H9 (cell line): Measurements from ENCODE around the gene MYH8. TPM values are rescaled to one million over a fixed set of nuclear protein-coding genes. Genes with fewer than 3 reads are reported as not detected.

Source experiments
- DNase-seq: peaks from one replicate; pipeline ENCODE4 v3.0.0-alpha.2; 2017
- H2AFZ ChIP-seq: one replicate; pipeline ENCODE4 v1.6.1; 2013; ENCODE audit warnings: mild to moderate bottlenecking, low read length, control low read depth, moderate library complexity
- H2AK5ac ChIP-seq: 2 replicates; pipeline ENCODE4 v1.6.1; 2013; ENCODE audit warnings: low read length, control low read depth, mixed read lengths; ENCODE audit not compliant: insufficient read length
- H2BK120ac ChIP-seq: one replicate; pipeline ENCODE4 v1.6.1; 2013; ENCODE audit warnings: low read depth, mild to moderate bottlenecking, low read length, control low read depth, inconsistent platforms; ENCODE audit not compliant: poor library complexity, severe bottlenecking
- H2BK12ac ChIP-seq: 2 replicates; pipeline ENCODE4 v1.6.1; 2013; ENCODE audit warnings: low read length, control low read depth, mixed read lengths, low read depth; ENCODE audit not compliant: insufficient read length
- H2BK15ac ChIP-seq: 2 replicates; pipeline ENCODE4 v1.6.1; 2013; ENCODE audit warnings: low read depth, low read length, control low read depth
- H2BK20ac ChIP-seq: one replicate; pipeline ENCODE4 v1.6.1; 2013; ENCODE audit warnings: low read depth, mild to moderate bottlenecking, low read length, control low read depth, inconsistent platforms; ENCODE audit not compliant: poor library complexity, severe bottlenecking
- H2BK5ac ChIP-seq: 2 replicates; pipeline ENCODE4 v1.6.1; 2013; ENCODE audit warnings: low read length, control low read depth, mixed read lengths; ENCODE audit not compliant: insufficient read length
- H3K14ac ChIP-seq: 2 replicates; pipeline ENCODE4 v1.6.1; 2013; ENCODE audit warnings: low read length, control low read depth; ENCODE audit not compliant: insufficient read depth
- H3K18ac ChIP-seq: 2 replicates; pipeline ENCODE4 v1.6.1; 2013; ENCODE audit warnings: low read depth, mild to moderate bottlenecking, mixed read lengths, low read length, control low read depth; ENCODE audit not compliant: insufficient read length
- H3K23ac ChIP-seq: 2 replicates; pipeline ENCODE4 v1.6.1; 2013; ENCODE audit warnings: low read length, control low read depth, mixed read lengths, low read depth; ENCODE audit not compliant: insufficient read length
- H3K23me2 ChIP-seq: 2 replicates; pipeline ENCODE4 v1.6.1; 2013; ENCODE audit warnings: low read depth, mild to moderate bottlenecking, mixed read lengths, low read length, control low read depth; ENCODE audit not compliant: insufficient read length, poor library complexity, severe bottlenecking
- H3K27ac ChIP-seq: 2 replicates; pipeline ENCODE4 v1.5.1; 2013; ENCODE audit warnings: low read length, control low read depth, mixed read lengths, low read depth; ENCODE audit not compliant: insufficient read length
- H3K27me3 ChIP-seq: 2 replicates; pipeline ENCODE4 v1.6.1; 2013; ENCODE audit warnings: low read length, control low read depth, inconsistent platforms; ENCODE audit not compliant: insufficient read depth
- H3K4ac ChIP-seq: 2 replicates; pipeline ENCODE4 v1.6.1; 2013; ENCODE audit warnings: low read depth, mild to moderate bottlenecking, control low read depth, inconsistent platforms, low read length, moderate library complexity
- H3K4me1 ChIP-seq: 2 replicates; pipeline ENCODE4 v1.6.1; 2013; ENCODE audit warnings: low read length, control low read depth, inconsistent platforms; ENCODE audit not compliant: insufficient read depth
- H3K4me2 ChIP-seq: 2 replicates; pipeline ENCODE4 v1.6.1; 2013; ENCODE audit warnings: low read length, control low read depth, mixed read lengths; ENCODE audit not compliant: insufficient read length, insufficient read depth
- H3K56ac ChIP-seq: 2 replicates; pipeline ENCODE4 v1.6.1; 2013; ENCODE audit warnings: low read depth, mild to moderate bottlenecking, mixed read lengths, low read length, control low read depth; ENCODE audit not compliant: insufficient read length
- H3K79me1 ChIP-seq: 2 replicates; pipeline ENCODE4 v1.6.1; 2013; ENCODE audit warnings: low read depth, mild to moderate bottlenecking, moderate library complexity, low read length, control low read depth, inconsistent platforms; ENCODE audit not compliant: insufficient read depth, poor library complexity, severe bottlenecking
- H3K79me2 ChIP-seq: 2 replicates; pipeline ENCODE4 v1.6.1; 2013; ENCODE audit warnings: low read length, control low read depth, inconsistent platforms; ENCODE audit not compliant: insufficient read depth
- H3K9ac ChIP-seq: 2 replicates; pipeline ENCODE4 v1.6.1; 2013; ENCODE audit warnings: low read length, control low read depth, mixed read lengths; ENCODE audit not compliant: insufficient read length; ENCODE audit errors: extremely low read depth
- H3K9me3 ChIP-seq: one replicate; pipeline ENCODE4 v1.6.1; 2013; ENCODE audit warnings: low read depth, low read length, inconsistent platforms; ENCODE audit not compliant: control insufficient read depth
- H3T11ph ChIP-seq: one replicate; pipeline ENCODE4 v1.6.1; 2013; ENCODE audit warnings: mild to moderate bottlenecking, low read length, control low read depth, inconsistent platforms
- H4K20me1 ChIP-seq: one replicate; pipeline ENCODE4 v1.6.1; 2013; ENCODE audit not compliant: control insufficient read depth, insufficient read length, insufficient read depth
- H4K5ac ChIP-seq: 2 replicates; pipeline ENCODE4 v1.6.1; 2013; ENCODE audit warnings: low read depth, mild to moderate bottlenecking, mixed read lengths, low read length, control low read depth; ENCODE audit not compliant: insufficient read length
- H4K8ac ChIP-seq: replicated peaks from 2 replicates; pipeline ENCODE4 v1.6.1; 2013; ENCODE audit warnings: low read length, control low read depth, mixed read lengths, low read depth; ENCODE audit not compliant: insufficient read length
- H4K91ac ChIP-seq: 2 replicates; pipeline ENCODE4 v1.6.1; 2013; ENCODE audit warnings: low read depth, mild to moderate bottlenecking, moderate library complexity, mixed read lengths, low read length, control low read depth; ENCODE audit not compliant: insufficient read length
- H3K27ac Mint-ChIP-seq, 3 experiments: 2 replicates in 2 of 3; 3 replicates in 1 of 3; pipeline ENCODE4 v1.8.0; 2020 to 2021; ENCODE audit warnings: mixed read lengths in 3 of 3, mild to moderate bottlenecking in 1 of 3, moderate library complexity in 1 of 3
- H3K27me3 Mint-ChIP-seq: 2 replicates; pipeline ENCODE4 v1.8.0; 2021; ENCODE audit warnings: low read depth, mild to moderate bottlenecking, moderate library complexity, mixed read lengths
- H3K36me3 Mint-ChIP-seq, 3 experiments: 2 replicates in 2 of 3; 3 replicates in 1 of 3; pipeline ENCODE4 v1.8.0; 2020 to 2021; ENCODE audit warnings: low read depth in 3 of 3, mixed read lengths in 3 of 3; ENCODE audit not compliant: insufficient read depth in 1 of 3
- H3K4me1 Mint-ChIP-seq, 2 experiments: 2 replicates each; pipeline ENCODE4 v1.8.0; 2020; ENCODE audit warnings: mixed read lengths in 2 of 2
- H3K4me3 Mint-ChIP-seq, 2 experiments: 2 replicates in 1 of 2; 3 replicates in 1 of 2; pipeline ENCODE4 v1.8.0; 2020 to 2021; ENCODE audit warnings: mild to moderate bottlenecking in 2 of 2, mixed read lengths in 2 of 2, moderate library complexity in 1 of 2
- H3K9me3 Mint-ChIP-seq, 2 experiments: 2 replicates in 1 of 2; 3 replicates in 1 of 2; pipeline ENCODE4 v1.8.0; 2020; ENCODE audit warnings: mild to moderate bottlenecking in 2 of 2, mixed read lengths in 2 of 2, moderate library complexity in 1 of 2
- CTCF ChIP-seq: fragments of 200-600 bp; sonication (generic); conservative IDR thresholded peaks from 3 replicates; pipeline ENCODE4 v1.8.0; 2021; ENCODE audit warnings: antibody characterized with exemption, mild to moderate bottlenecking
- WGBS: extraction: QIAGEN DNeasy Blood & Tissue Kit; methylation state at CpG from one replicate; pipeline ENCODE4 v1.1.7; 2013; ENCODE audit warnings: missing lambda C conversion rate, low lambda C conversion rate, mixed read lengths; ENCODE audit not compliant: insufficient read length; ENCODE audit errors: extremely low coverage; 5-methylcytosine and 5-hydroxymethylcytosine counted together
- total RNA-seq: library from RNA; stranded (reverse); gene quantifications from 2 replicates; pipeline ENCODE4 v1.2.1, GENCODE V29; 2021

MYH8 gene
- total RNA-seq, 1 experiment from 2014 or later = not detected

DNA sequence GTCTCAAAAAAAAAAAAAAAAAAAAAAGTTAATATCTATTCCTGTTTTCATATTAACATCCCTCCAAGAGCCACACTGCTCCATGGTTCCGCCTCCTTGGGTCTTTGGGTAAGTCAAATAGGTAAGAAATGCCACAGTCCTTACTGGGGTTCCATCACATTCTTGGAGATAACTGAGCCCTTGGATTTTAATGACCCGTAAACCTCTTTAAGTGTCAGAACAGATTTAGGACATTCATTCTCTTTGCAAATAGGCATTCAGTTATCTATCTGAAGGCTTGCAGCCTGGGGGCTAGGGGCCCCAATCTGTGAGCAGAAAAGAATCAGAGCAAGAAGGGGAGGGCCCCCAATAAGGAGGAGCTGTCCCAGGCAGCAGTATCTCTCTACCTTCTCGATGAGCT, 76.9 kb downstream of the MYH8 start:
- H4K8ac ChIP-seq = no peak overlapping the region

More for the DNA sequence above, 76.9 kb downstream of the MYH8 start:
- H3K79me1 ChIP-seq = no peaks in the 10 kb centered on the region
- no peak overlapping the region for H2BK5ac ChIP-seq
- no peaks in the 10 kb centered on the region for H3K4me1 ChIP-seq
- Mint-ChIP-seq H3K36me3 (no peaks in the 10 kb centered on the region), H3K27ac (no peak overlapping the region), H3K9me3 (no peaks in the 10 kb centered on the region), H3K4me3 (no peak overlapping the region), H3K4me1 (no peaks in the 10 kb centered on the region), H3K27me3 (peaks cover 2% of the 10 kb centered on the region)
- no peak overlapping the region for H3T11ph ChIP-seq
- no CpG with 5 or more reads among the region's 3 CpGs for WGBS
- H3K79me2 ChIP-seq = no peaks in the 10 kb centered on the region
- H2BK20ac ChIP-seq = no peak overlapping the region
- no peak overlapping the region for H3K4ac ChIP-seq
- H3K4me2 ChIP-seq = no peak overlapping the region
- no peak overlapping the region for H2BK15ac ChIP-seq
- H4K5ac ChIP-seq = no peak overlapping the region
- no peak overlapping the region for H3K14ac ChIP-seq
- H3K9me3 ChIP-seq = no peaks in the 10 kb centered on the region
- H3K23ac ChIP-seq = no peak overlapping the region
- TF ChIP-seq CTCF = no peak
- H2AK5ac ChIP-seq = no peak overlapping the region
- H3K56ac ChIP-seq = no peak overlapping the region
- no peak overlapping the region for H3K27ac ChIP-seq
- H4K20me1 ChIP-seq = no peaks in the 10 kb centered on the region
- H3K9ac ChIP-seq = no peak overlapping the region
- no peaks in the 10 kb centered on the region for H3K23me2 ChIP-seq
- no peak overlapping the region for H4K91ac ChIP-seq
- no peak for DNase-seq
- no peak overlapping the region for H2AFZ ChIP-seq
- no peak overlapping the region for H2BK12ac ChIP-seq
- no peaks in the 10 kb centered on the region for H3K27me3 ChIP-seq
- no peak overlapping the region for H2BK120ac ChIP-seq
- H3K18ac ChIP-seq = no peak overlapping the region

Other genes with a start within 250 kb of the MYH8 start
- 4.8 and 6.0 TPM in 2 replicates for gene GAS7, start 223.3 kb downstream of the MYH8 start, total RNA-seq
- gene MYH13, start 48.9 kb downstream of the MYH8 start, total RNA-seq = not detected in 2 replicates
- gene MYH4, start 47.6 kb upstream of the MYH8 start, total RNA-seq = not detected in 2 replicates
- not detected in 2 replicates for gene MYH1, start 96.6 kb upstream of the MYH8 start, total RNA-seq
- gene MYH2, start 127.7 kb upstream of the MYH8 start, total RNA-seq = 0.68 and 0.90 TPM in 2 replicates
- 1.9 and 2.9 TPM in 2 replicates for gene MYH3, start 235.4 kb upstream of the MYH8 start, total RNA-seq